ENCODE results near the gene LCE2A. TPM values are rescaled to one million over a fixed set of nuclear protein-coding genes. Genes with fewer than 3 reads are reported as not detected.

Gene LCE2A
- total and polyA plus RNA-seq, 2 donors from 2014 or later: not detected

DNA sequence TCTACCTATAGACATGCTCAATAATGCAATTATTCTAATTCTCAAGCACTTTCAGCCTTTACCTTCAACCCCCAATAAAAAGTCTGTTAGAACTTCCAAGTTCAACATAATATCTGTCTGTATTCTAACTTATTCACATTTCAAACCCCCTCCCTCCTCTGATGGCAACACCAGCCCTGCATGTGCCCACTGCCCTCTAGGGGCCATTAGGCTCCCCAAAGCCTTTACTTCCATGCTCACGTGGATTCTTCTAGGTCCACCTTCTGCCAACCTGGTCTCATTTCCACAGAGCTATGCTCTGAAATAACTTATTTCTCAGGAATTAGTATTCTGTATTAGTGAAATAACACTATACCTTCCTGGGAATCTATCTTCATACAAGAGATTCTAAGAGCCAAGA is 37.5 kb downstream of the LCE2A start:
- Histone ChIP-seq H3K4me1 (ENCODE audit: control insufficient read depth in 2 of 3, insufficient read depth in 2 of 3, low read depth in 1 of 3, low read length in 3 of 3) (no peaks in the 10 kb centered on the region), H3K9me3 (ENCODE audit: control insufficient read depth in 2 of 3, insufficient read depth in 1 of 3, low read length in 3 of 3) (no peaks in the 10 kb centered on the region), H3K27ac (ENCODE audit: low read depth in 2 of 2, low read length in 2 of 2) (no peak overlapping the region), H3K27me3 (ENCODE audit: control insufficient read depth, insufficient read depth, low read length) (no peaks in the 10 kb centered on the region), H3K4me3 (ENCODE audit: low read length in 3 of 3) (no peak overlapping the region), H3K36me3 (ENCODE audit: control insufficient read depth in 2 of 3, insufficient read depth in 3 of 3, low read length in 3 of 3) (no peaks in the 10 kb centered on the region), H3K9ac (ENCODE audit: low read length in 3 of 3) (no peak overlapping the region)
- no peak for FAIRE-seq
- intact Hi-C loops (cut with DNase I): no loop called here
- TF ChIP-seq, protein P1, sequence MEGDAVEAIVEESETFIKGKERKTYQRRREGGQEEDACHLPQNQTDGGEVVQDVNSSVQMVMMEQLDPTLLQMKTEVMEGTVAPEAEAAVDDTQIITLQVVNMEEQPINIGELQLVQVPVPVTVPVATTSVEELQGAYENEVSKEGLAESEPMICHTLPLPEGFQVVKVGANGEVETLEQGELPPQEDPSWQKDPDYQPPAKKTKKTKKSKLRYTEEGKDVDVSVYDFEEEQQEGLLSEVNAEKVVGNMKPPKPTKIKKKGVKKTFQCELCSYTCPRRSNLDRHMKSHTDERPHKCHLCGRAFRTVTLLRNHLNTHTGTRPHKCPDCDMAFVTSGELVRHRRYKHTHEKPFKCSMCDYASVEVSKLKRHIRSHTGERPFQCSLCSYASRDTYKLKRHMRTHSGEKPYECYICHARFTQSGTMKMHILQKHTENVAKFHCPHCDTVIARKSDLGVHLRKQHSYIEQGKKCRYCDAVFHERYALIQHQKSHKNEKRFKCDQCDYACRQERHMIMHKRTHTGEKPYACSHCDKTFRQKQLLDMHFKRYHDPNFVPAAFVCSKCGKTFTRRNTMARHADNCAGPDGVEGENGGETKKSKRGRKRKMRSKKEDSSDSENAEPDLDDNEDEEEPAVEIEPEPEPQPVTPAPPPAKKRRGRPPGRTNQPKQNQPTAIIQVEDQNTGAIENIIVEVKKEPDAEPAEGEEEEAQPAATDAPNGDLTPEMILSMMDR (IDR thresholded peaks at IDR 0.05; ENCODE audit: borderline replicate concordance, extremely low read depth, insufficient read depth): peak; percentile 46
- DNase-seq: no peak

DNA sequence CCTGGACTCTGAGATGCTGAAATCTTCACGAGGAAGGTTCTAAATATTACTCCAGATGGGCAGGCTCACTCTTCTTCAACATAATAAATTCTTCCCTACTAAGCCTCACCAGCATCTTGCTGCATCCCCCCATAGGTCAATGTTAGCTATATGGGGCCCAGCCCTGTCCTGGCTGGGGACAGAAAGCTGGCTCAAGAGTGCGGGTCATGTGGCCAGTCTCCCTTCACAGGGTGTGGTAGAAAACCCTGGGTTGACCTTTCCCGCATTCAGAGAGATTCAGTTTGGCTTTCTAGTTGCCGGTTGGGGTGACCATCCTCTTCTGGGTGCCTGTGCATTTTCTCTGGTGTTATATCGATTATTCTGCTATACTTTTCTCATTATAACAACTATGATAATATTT is 39.9 kb downstream of the LCE2A start:
- Histone ChIP-seq H3K36me3 (ENCODE audit: control insufficient read depth in 2 of 3, insufficient read depth in 3 of 3, low read length in 3 of 3) (no peaks in the 10 kb centered on the region), H3K4me1 (ENCODE audit: control insufficient read depth in 2 of 3, insufficient read depth in 2 of 3, low read depth in 1 of 3, low read length in 3 of 3) (no peaks in the 10 kb centered on the region), H3K9me3 (ENCODE audit: control insufficient read depth in 2 of 3, insufficient read depth in 1 of 3, low read length in 3 of 3) (no peaks in the 10 kb centered on the region), H3K9ac (ENCODE audit: low read length in 3 of 3) (no peak overlapping the region), H3K27me3 (ENCODE audit: control insufficient read depth, insufficient read depth, low read length) (no peaks in the 10 kb centered on the region), H3K4me3 (ENCODE audit: low read length in 3 of 3) (no peak overlapping the region), H3K27ac (ENCODE audit: low read depth in 2 of 2, low read length in 2 of 2) (no peak overlapping the region)
- FAIRE-seq (no peak), DNase-seq (no peak)
- intact Hi-C loops (cut with DNase I): no loop called here
- TF ChIP-seq, protein P1 (IDR thresholded peaks at IDR 0.05; ENCODE audit: borderline replicate concordance, extremely low read depth, insufficient read depth): no peak

DNA sequence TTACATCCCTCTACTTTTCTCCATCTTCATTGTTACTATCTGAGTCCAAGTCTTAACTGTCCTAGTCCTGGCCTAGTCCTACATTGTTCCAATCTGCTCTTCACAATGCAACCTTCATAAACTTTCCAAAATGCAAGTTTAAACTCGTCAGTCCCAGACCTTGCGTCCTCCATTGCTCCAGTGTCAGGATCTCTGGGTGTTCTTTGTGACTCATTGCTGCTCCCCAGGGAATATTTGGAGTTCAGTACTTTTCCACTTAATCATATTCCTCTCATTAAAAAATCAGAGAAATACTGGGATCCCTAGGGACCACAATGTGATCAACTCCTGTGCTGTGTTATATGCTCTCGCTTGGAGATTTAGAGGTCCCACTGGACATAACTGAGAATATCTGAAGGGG is 41.7 kb downstream of the LCE2A start:
- DNase-seq (no peak), FAIRE-seq (no peak)
- Histone ChIP-seq H3K4me3 (ENCODE audit: low read length in 3 of 3) (no peak overlapping the region), H3K9me3 (ENCODE audit: control insufficient read depth in 2 of 3, insufficient read depth in 1 of 3, low read length in 3 of 3) (no peaks in the 10 kb centered on the region), H3K27ac (ENCODE audit: low read depth in 2 of 2, low read length in 2 of 2) (no peak overlapping the region), H3K9ac (ENCODE audit: low read length in 3 of 3) (no peak overlapping the region), H3K4me1 (ENCODE audit: control insufficient read depth in 2 of 3, insufficient read depth in 2 of 3, low read depth in 1 of 3, low read length in 3 of 3) (no peaks in the 10 kb centered on the region), H3K27me3 (ENCODE audit: control insufficient read depth, insufficient read depth, low read length) (no peaks in the 10 kb centered on the region), H3K36me3 (ENCODE audit: control insufficient read depth in 2 of 3, insufficient read depth in 3 of 3, low read length in 3 of 3) (no peaks in the 10 kb centered on the region)
- TF ChIP-seq, protein P1 (IDR thresholded peaks at IDR 0.05; ENCODE audit: borderline replicate concordance, extremely low read depth, insufficient read depth): no peak
- intact Hi-C loops (cut with DNase I): no loop called here

DNA sequence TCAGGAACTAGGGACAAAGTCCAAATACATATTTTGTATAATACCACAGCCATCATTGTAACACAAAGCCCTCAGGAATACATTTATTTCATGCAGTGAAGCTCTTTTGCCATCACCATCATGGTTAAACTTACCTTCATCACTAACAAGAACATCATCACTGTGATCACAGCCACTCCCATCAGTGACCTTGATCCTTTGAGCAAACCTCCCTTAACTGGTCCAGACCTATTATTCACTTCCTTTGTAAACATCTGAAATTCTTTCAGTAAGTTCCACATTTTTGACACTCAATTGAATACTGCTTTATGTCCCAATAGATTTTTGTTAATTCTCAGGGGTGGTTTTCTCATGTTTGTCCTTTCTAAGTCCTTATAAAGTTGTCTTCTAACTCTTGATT is 43.5 kb downstream of the LCE2A start:
- Histone ChIP-seq H3K9me3 (ENCODE audit: control insufficient read depth in 2 of 3, insufficient read depth in 1 of 3, low read length in 3 of 3) (no peaks in the 10 kb centered on the region), H3K4me1 (ENCODE audit: control insufficient read depth in 2 of 3, insufficient read depth in 2 of 3, low read depth in 1 of 3, low read length in 3 of 3) (no peaks in the 10 kb centered on the region), H3K27ac (ENCODE audit: low read depth in 2 of 2, low read length in 2 of 2) (no peak overlapping the region), H3K9ac (ENCODE audit: low read length in 3 of 3) (no peak overlapping the region), H3K36me3 (ENCODE audit: control insufficient read depth in 2 of 3, insufficient read depth in 3 of 3, low read length in 3 of 3) (no peaks in the 10 kb centered on the region), H3K27me3 (ENCODE audit: control insufficient read depth, insufficient read depth, low read length) (no peaks in the 10 kb centered on the region), H3K4me3 (ENCODE audit: low read length in 3 of 3) (no peak overlapping the region)
- DNase-seq: no peak
- FAIRE-seq: no peak
- TF ChIP-seq, protein P1 (IDR thresholded peaks at IDR 0.05; ENCODE audit: borderline replicate concordance, extremely low read depth, insufficient read depth): no peak
- intact Hi-C loops (cut with DNase I): no loop called here

Measured in kidney (tissue), 14 donors.